IMR-90 (cell line): ENCODE data around the gene HNRNPU. TPM values are rescaled to one million over a fixed set of nuclear protein-coding genes. Genes with fewer than 3 reads are reported as not detected.

Source experiments
- ATAC-seq: fragments of 200-7000 bp; cut with Tn5 transposase; 2 replicates; pipeline ENCODE4 v1.9.1; 2020; ENCODE audit warnings: low read depth, mild to moderate bottlenecking, moderate library complexity
- BruUV-seq: library from RNA; stranded (reverse); fragments of 400-500 nt; replicated peaks from 2 replicates; lab custom pipeline; 2021; lab: Mats Ljungman, UMichigan
- CTCF ChIA-PET: fragments of 300-600 bp; formaldehyde crosslinking; extraction: SDS; loops from one replicate; lab custom pipeline; 2021; ENCODE audit warnings: antibody characterized with exemption; lab: Yijun Ruan, JAX
- POLR2A ChIA-PET: fragments of 300-600 bp; sonication (Branson Sonifier 250); formaldehyde crosslinking; loops from one replicate; lab custom pipeline; 2022; ENCODE audit warnings: antibody characterized with exemption; ENCODE audit not compliant: unreplicated experiment; lab: Charles Lee
- DNase-seq: peaks from one replicate; pipeline ENCODE4 v3.0.0; 2013
- H2AFZ ChIP-seq: replicated peaks from 2 replicates; pipeline ENCODE3; 2013; ENCODE audit warnings: low read length, mild to moderate bottlenecking; ENCODE audit not compliant: poor library complexity
- H2AK5ac ChIP-seq: 2 replicates; pipeline ENCODE4 v1.6.1; 2013; ENCODE audit warnings: low read depth, low read length, inconsistent platforms
- H2AK9ac ChIP-seq: replicated peaks from 2 replicates; pipeline ENCODE3; 2013; ENCODE audit warnings: mild to moderate bottlenecking, low read depth, low read length, moderate library complexity; ENCODE audit not compliant: poor library complexity
- H2BK120ac ChIP-seq: 2 replicates; pipeline ENCODE4 v1.6.1; 2013; ENCODE audit warnings: low read depth, low read length, inconsistent platforms
- H2BK15ac ChIP-seq: 3 replicates; pipeline ENCODE4 v1.6.1; 2013; ENCODE audit warnings: low read depth, low read length, inconsistent platforms
- H2BK20ac ChIP-seq: 2 replicates; pipeline ENCODE4 v1.6.1; 2013; ENCODE audit warnings: low read depth, mild to moderate bottlenecking, inconsistent platforms, low read length, moderate library complexity
- H2BK5ac ChIP-seq: 2 replicates; pipeline ENCODE4 v1.6.1; 2013; ENCODE audit warnings: mild to moderate bottlenecking, low read depth, low read length, inconsistent platforms; ENCODE audit not compliant: poor library complexity, severe bottlenecking
- H3K14ac ChIP-seq: replicated peaks from 2 replicates; pipeline ENCODE4 v1.6.1; 2013; ENCODE audit warnings: low read depth, low read length, inconsistent platforms
- H3K18ac ChIP-seq: 2 replicates; pipeline ENCODE4 v1.6.1; 2013; ENCODE audit warnings: low read depth, low read length, control low read depth
- H3K23ac ChIP-seq: 2 replicates; pipeline ENCODE4 v1.6.1; 2013; ENCODE audit warnings: low read depth, low read length, inconsistent platforms
- H3K27ac ChIP-seq: 2 replicates; pipeline ENCODE4 v1.5.1; 2013; ENCODE audit warnings: mild to moderate bottlenecking, control low read depth, low read length; ENCODE audit not compliant: insufficient read depth
- H3K27me3 ChIP-seq: 2 replicates; pipeline ENCODE4 v1.6.1; 2013; ENCODE audit warnings: low read length; ENCODE audit not compliant: control insufficient read depth, insufficient read depth
- H3K36me3 ChIP-seq: 2 replicates; pipeline ENCODE4 v1.6.1; 2013; ENCODE audit warnings: low read length, mixed read lengths; ENCODE audit not compliant: control insufficient read depth, insufficient read depth
- H3K4ac ChIP-seq: 2 replicates; pipeline ENCODE4 v1.6.1; 2013; ENCODE audit warnings: low read depth, low read length, inconsistent platforms
- H3K4me1 ChIP-seq: 2 replicates; pipeline ENCODE4 v1.6.1; 2013; ENCODE audit warnings: low read length, mixed read lengths; ENCODE audit not compliant: control insufficient read depth, insufficient read depth
- H3K4me2 ChIP-seq: 2 replicates; pipeline ENCODE4 v1.6.1; 2013; ENCODE audit warnings: low read depth, mild to moderate bottlenecking, control low read depth, low read length, moderate library complexity
- H3K4me3 ChIP-seq: 2 replicates; pipeline ENCODE4 v1.5.1; 2013; ENCODE audit warnings: low read depth, mild to moderate bottlenecking, control low read depth, low read length, moderate library complexity; ENCODE audit not compliant: insufficient read depth
- H3K56ac ChIP-seq: 2 replicates; pipeline ENCODE4 v1.6.1; 2013; ENCODE audit warnings: low read length, inconsistent platforms; ENCODE audit not compliant: insufficient read depth; ENCODE audit errors: extremely low read depth
- H3K79me1 ChIP-seq, 2 experiments: 2 replicates each; pipeline ENCODE4 v1.6.1; 2013; ENCODE audit warnings: low read length in 2 of 2, inconsistent platforms in 1 of 2, low read depth in 1 of 2
- H3K9ac ChIP-seq: 2 replicates; pipeline ENCODE4 v1.6.1; 2013; ENCODE audit warnings: low read depth, low read length, control low read depth
- H3K9me1 ChIP-seq: 2 replicates; pipeline ENCODE4 v1.6.1; 2013; ENCODE audit warnings: low read length, inconsistent platforms; ENCODE audit not compliant: insufficient read depth
- H3K9me3 ChIP-seq: 2 replicates; pipeline ENCODE4 v1.6.1; 2013; ENCODE audit warnings: low read length; ENCODE audit not compliant: control insufficient read depth, insufficient read depth
- H4K20me1 ChIP-seq: 2 replicates; pipeline ENCODE4 v1.6.1; 2013; ENCODE audit warnings: low read length, inconsistent platforms; ENCODE audit not compliant: insufficient read depth
- H4K5ac ChIP-seq: 2 replicates; pipeline ENCODE4 v1.6.1; 2013; ENCODE audit warnings: mild to moderate bottlenecking, low read depth, low read length, control low read depth
- H4K8ac ChIP-seq, 2 experiments: 2 replicates each; pipeline ENCODE4 v1.6.1; 2013; ENCODE audit warnings: low read depth in 2 of 2, low read length in 2 of 2, control low read depth in 1 of 2, inconsistent platforms in 1 of 2
- H4K91ac ChIP-seq: 2 replicates; pipeline ENCODE4 v1.6.1; 2013; ENCODE audit warnings: low read depth, low read length, inconsistent platforms; ENCODE audit not compliant: insufficient read depth
- BHLHE40 ChIP-seq: fragments of 150-350 bp; IDR thresholded peaks from 2 replicates; pipeline ENCODE4 v1.6.1; 2016; ENCODE audit warnings: mild to moderate bottlenecking, low read depth, low read length
- CEBPB ChIP-seq: IDR thresholded peaks from 2 replicates; pipeline ENCODE4 v1.6.1; 2012; ENCODE audit warnings: low read depth, low read length, improper control_type of control experiment
- CHD1 ChIP-seq: IDR thresholded peaks from 2 replicates; pipeline ENCODE4 v1.6.1; 2012; ENCODE audit warnings: low read depth, low read length, improper control_type of control experiment
- ELK1 ChIP-seq: fragments of 150-350 bp; IDR thresholded peaks from 2 replicates; pipeline ENCODE4 v1.6.1; 2016; ENCODE audit warnings: low read depth, mild to moderate bottlenecking, low read length, moderate library complexity, borderline replicate concordance
- FOS ChIP-seq: fragments of 150-350 bp; IDR thresholded peaks from 2 replicates; pipeline ENCODE4 v1.6.1; 2016; ENCODE audit warnings: low read depth, low read length
- MAFK ChIP-seq: IDR thresholded peaks from 2 replicates; pipeline ENCODE4 v1.6.1; 2012; ENCODE audit warnings: low read depth, low read length, improper control_type of control experiment
- MXI1 ChIP-seq: IDR thresholded peaks from 2 replicates; pipeline ENCODE4 v1.6.1; 2012; ENCODE audit warnings: low read depth, mild to moderate bottlenecking, low read length, moderate library complexity, borderline replicate concordance
- POLR2A ChIP-seq: IDR thresholded peaks from 2 replicates; pipeline ENCODE4 v1.6.1; 2012; ENCODE audit warnings: mild to moderate bottlenecking, low read depth, low read length
- RAD21 ChIP-seq: IDR thresholded peaks from 2 replicates; pipeline ENCODE4 v1.6.1; 2012; ENCODE audit warnings: low read length, improper control_type of control experiment
- RCOR1 ChIP-seq: IDR thresholded peaks from 2 replicates; pipeline ENCODE4 v1.6.1; 2012; ENCODE audit warnings: mild to moderate bottlenecking, low read length, improper control_type of control experiment; ENCODE audit not compliant: insufficient replicate concordance
- RFX5 ChIP-seq: IDR thresholded peaks from 2 replicates; pipeline ENCODE4 v1.8.0; 2012; ENCODE audit warnings: low read depth, mild to moderate bottlenecking, low read length, moderate library complexity
- WGBS, 2 experiments: methylation state at CpG; one replicate each; pipeline versions ENCODE4 v1.1.5 to v1.1.7; 2013; ENCODE audit warnings: missing lambda C conversion rate in 2 of 2; ENCODE audit not compliant: insufficient read length in 1 of 2; ENCODE audit errors: extremely low coverage in 2 of 2; 5-methylcytosine and 5-hydroxymethylcytosine counted together
- dilution Hi-C: fragments of 300-500 bp; cut with HindIII; formaldehyde crosslinking; loops from one replicate; pipeline ENCODE4 v1.14.3; 2018; ENCODE audit warnings: low sequenced_read_pairs; ENCODE audit not compliant: unreplicated experiment
- in situ Hi-C: fragments of 300-500 bp; cut with MboI; formaldehyde crosslinking; loops from 3 replicates; pipeline ENCODE4 v1.14.3; 2019; ENCODE audit warnings: low sequenced_read_pairs, inconsistent platforms, mixed read lengths
- intact Hi-C: fragments of 100-400 bp; cut with micrococcal nuclease; formaldehyde crosslinking; loops from 2 replicates; pipeline ENCODE4 v1.10.0; 2022
- polyA plus RNA-seq, 3 experiments: library from polyadenylated mRNA; depleted of rRNA; stranded (reverse); fragments of >200 nt; gene quantifications; 2 replicates each; pipeline ENCODE4 v1.2.3, GENCODE V29; 2012; ENCODE audit warnings: low replicate concordance in 1 of 3
- total RNA-seq: library from RNA; depleted of rRNA; stranded (reverse); fragments of >200 nt; gene quantifications from 2 replicates; pipeline ENCODE4 v1.2.3, GENCODE V29; 2012
- TF ChIP-seq, protein P1 (sequence below): fragments of 150-350 bp; IDR thresholded peaks from 2 replicates; pipeline ENCODE4 v1.6.1; 2017; ENCODE audit warnings: mild to moderate bottlenecking, antibody characterized with exemption, low read length, low read depth
- TF ChIP-seq, protein P2 (sequence below): conservative IDR thresholded peaks from 2 replicates; pipeline ENCODE4 v1.5.1; 2012; ENCODE audit warnings: mild to moderate bottlenecking, low read depth, low read length, improper control_type of control experiment

Gene HNRNPU
- total and polyA plus RNA-seq, 2 of the 4 experiments (the other 2 are of a cell fraction): 151 to 169 TPM

DNA sequence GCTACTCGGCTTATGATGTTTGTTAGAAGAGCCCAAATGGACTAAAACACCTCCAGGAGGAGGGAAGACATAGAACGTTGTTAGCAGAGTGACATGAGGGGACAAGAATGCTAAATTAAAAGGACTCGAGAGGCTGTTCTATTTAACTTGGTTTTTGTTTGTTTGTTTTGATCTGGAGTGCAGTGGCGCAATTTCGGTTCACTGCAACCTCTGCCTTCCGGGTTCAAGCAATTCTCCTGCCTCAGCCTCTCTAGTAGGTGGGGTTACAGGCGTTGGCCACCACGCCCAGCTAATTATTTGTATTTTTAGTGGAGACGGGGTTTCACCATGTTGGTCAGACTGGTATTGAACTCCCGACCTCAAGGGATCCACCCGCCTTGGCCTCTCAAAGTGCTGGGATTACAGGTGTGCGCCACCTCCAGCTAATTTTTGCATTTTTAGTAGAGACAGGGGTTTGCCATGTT, 5.1 kb upstream of the HNRNPU start:
- H3K27ac ChIP-seq: no peak overlapping the region
- in situ Hi-C loops: no loop called here
- no peak overlapping the region for H2AFZ ChIP-seq
- no peaks in the 10 kb centered on the region for H3K9me3 ChIP-seq
- TF ChIP-seq, protein P1, sequence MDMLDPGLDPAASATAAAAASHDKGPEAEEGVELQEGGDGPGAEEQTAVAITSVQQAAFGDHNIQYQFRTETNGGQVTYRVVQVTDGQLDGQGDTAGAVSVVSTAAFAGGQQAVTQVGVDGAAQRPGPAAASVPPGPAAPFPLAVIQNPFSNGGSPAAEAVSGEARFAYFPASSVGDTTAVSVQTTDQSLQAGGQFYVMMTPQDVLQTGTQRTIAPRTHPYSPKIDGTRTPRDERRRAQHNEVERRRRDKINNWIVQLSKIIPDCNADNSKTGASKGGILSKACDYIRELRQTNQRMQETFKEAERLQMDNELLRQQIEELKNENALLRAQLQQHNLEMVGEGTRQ: no peak
- no peak for TF ChIP-seq CHD1
- TF ChIP-seq FOS: no peak
- TF ChIP-seq RFX5: no peak
- no peak for TF ChIP-seq BHLHE40
- no peak for TF ChIP-seq CEBPB
- TF ChIP-seq RAD21: no peak
- TF ChIP-seq RCOR1: no peak
- TF ChIP-seq MXI1: no peak
- no peak for TF ChIP-seq MAFK
- no peak for TF ChIP-seq ELK1
- TF ChIP-seq, protein P2, sequence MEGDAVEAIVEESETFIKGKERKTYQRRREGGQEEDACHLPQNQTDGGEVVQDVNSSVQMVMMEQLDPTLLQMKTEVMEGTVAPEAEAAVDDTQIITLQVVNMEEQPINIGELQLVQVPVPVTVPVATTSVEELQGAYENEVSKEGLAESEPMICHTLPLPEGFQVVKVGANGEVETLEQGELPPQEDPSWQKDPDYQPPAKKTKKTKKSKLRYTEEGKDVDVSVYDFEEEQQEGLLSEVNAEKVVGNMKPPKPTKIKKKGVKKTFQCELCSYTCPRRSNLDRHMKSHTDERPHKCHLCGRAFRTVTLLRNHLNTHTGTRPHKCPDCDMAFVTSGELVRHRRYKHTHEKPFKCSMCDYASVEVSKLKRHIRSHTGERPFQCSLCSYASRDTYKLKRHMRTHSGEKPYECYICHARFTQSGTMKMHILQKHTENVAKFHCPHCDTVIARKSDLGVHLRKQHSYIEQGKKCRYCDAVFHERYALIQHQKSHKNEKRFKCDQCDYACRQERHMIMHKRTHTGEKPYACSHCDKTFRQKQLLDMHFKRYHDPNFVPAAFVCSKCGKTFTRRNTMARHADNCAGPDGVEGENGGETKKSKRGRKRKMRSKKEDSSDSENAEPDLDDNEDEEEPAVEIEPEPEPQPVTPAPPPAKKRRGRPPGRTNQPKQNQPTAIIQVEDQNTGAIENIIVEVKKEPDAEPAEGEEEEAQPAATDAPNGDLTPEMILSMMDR: no peak
- TF ChIP-seq POLR2A: no peak
- no peak overlapping the region for H2BK120ac ChIP-seq
- no peak overlapping the region for H2BK5ac ChIP-seq
- no peaks in the 10 kb centered on the region for H3K36me3 ChIP-seq
- H2AK9ac ChIP-seq: no peak overlapping the region
- H3K4ac ChIP-seq: no peak overlapping the region
- no peak overlapping the region for H3K4me2 ChIP-seq
- peaks cover 3 to 4% of the 10 kb centered on the region in 2 experiments; a peak in 2 of 4 replicates for H3K79me1 ChIP-seq
- H2AK5ac ChIP-seq: no peak overlapping the region
- no peak overlapping the region for H3K4me3 ChIP-seq
- H3K18ac ChIP-seq: no peak overlapping the region
- intact Hi-C loops: no loop called here
- DNase-seq (no peak), ATAC-seq (no peak)
- no peak overlapping the region for H4K5ac ChIP-seq
- no peak overlapping the region for H3K56ac ChIP-seq
- dilution Hi-C loops: no loop called here
- no peak overlapping the region for H2BK15ac ChIP-seq
- no peak overlapping the region for H2BK20ac ChIP-seq
- H3K14ac ChIP-seq: no peak overlapping the region
- H3K27me3 ChIP-seq: no peaks in the 10 kb centered on the region
- H4K91ac ChIP-seq: no peak overlapping the region
- H3K9me1 ChIP-seq: no peaks in the 10 kb centered on the region
- no TSS peak for BruUV-seq
- H3K9ac ChIP-seq: no peak overlapping the region
- POLR2A ChIA-PET: no interaction called here
- CTCF ChIA-PET: no interaction called here
- no peaks in the 10 kb centered on the region for H4K20me1 ChIP-seq
- peaks cover 5% of the 10 kb centered on the region for H3K4me1 ChIP-seq
- WGBS, 2 experiments: 95% methylated on average over 4 of the region's 12 CpGs; no CpG with 5 or more reads in 1 of the 2 experiments
- H3K23ac ChIP-seq: no peak overlapping the region
- no peak overlapping the region for H4K8ac ChIP-seq
